MCF 10A (cell line): ENCODE measurements around the gene INAVA. TPM values are rescaled to one million over a fixed set of nuclear protein-coding genes. Genes with fewer than 3 reads are reported as not detected.
"Not testable (repeated sequence)": the region's sequence is repeated elsewhere in the genome, so short reads cannot be mapped to it uniquely, and the experiment has no call there.

ENCODE experiments used
- BruUV-seq: library from RNA; stranded (reverse); fragments of 400-500 nt; replicated peaks from 2 replicates; lab custom pipeline; 2021; lab: Mats Ljungman, UMichigan
- CTCF ChIA-PET: fragments of 300-600 bp; sonication (Branson Sonifier 250); formaldehyde crosslinking; extraction: SDS; loops from one replicate; lab custom pipeline; 2021; ENCODE audit warnings: antibody characterized with exemption, inconsistent platforms; lab: Yijun Ruan, JAX
- POLR2A ChIA-PET: fragments of 300-600, 350-650 bp; sonication (Branson Sonifier 250); formaldehyde crosslinking; extraction: SDS; loops from one replicate; lab custom pipeline; 2020; ENCODE audit warnings: antibody characterized with exemption, inconsistent platforms; lab: Yijun Ruan, JAX
- DNase-seq: peaks from one replicate; pipeline ENCODE4 v3.0.0-alpha.2; 2018; ENCODE audit not compliant: unreplicated experiment
- H3K27ac Mint-ChIP-seq: one replicate; pipeline ENCODE4 v1.8.0; 2022; ENCODE audit warnings: mild to moderate bottlenecking, low read depth, mixed read lengths; ENCODE audit not compliant: unreplicated experiment
- H3K27me3 Mint-ChIP-seq: one replicate; pipeline ENCODE4 v1.8.0; 2022; ENCODE audit warnings: mixed read lengths; ENCODE audit not compliant: insufficient read depth, unreplicated experiment
- H3K36me3 Mint-ChIP-seq: one replicate; pipeline ENCODE4 v1.8.0; 2022; ENCODE audit warnings: mild to moderate bottlenecking, moderate library complexity, mixed read lengths; ENCODE audit not compliant: insufficient read depth, unreplicated experiment
- H3K4me1 Mint-ChIP-seq: one replicate; pipeline ENCODE4 v1.8.0; 2022; ENCODE audit warnings: mixed read lengths; ENCODE audit not compliant: insufficient read depth, unreplicated experiment
- H3K4me3 Mint-ChIP-seq: one replicate; pipeline ENCODE4 v1.8.0; 2022; ENCODE audit warnings: mild to moderate bottlenecking, moderate library complexity, mixed read lengths; ENCODE audit not compliant: unreplicated experiment
- H3K9me3 Mint-ChIP-seq: one replicate; pipeline ENCODE4 v1.8.0; 2022; ENCODE audit warnings: mixed read lengths; ENCODE audit not compliant: unreplicated experiment
- intact Hi-C: fragments of 100-400 bp; cut with micrococcal nuclease; formaldehyde crosslinking; loops from 2 replicates; pipeline ENCODE4 v1.14.1; 2022
- total RNA-seq: library from RNA; stranded (reverse); gene quantifications from 2 replicates; pipeline ENCODE4 v1.2.3, GENCODE V29; 2022
- TF ChIP-seq, protein P1 (sequence below): fragments of 200-600 bp; IDR thresholded peaks from one replicate; pipeline ENCODE4 v1.8.0; 2022; ENCODE audit warnings: antibody characterized with exemption, mild to moderate bottlenecking; ENCODE audit not compliant: unreplicated experiment

INAVA gene
- total RNA-seq, 1 experiment from 2014 or later, result 30.5 TPM

DNA sequence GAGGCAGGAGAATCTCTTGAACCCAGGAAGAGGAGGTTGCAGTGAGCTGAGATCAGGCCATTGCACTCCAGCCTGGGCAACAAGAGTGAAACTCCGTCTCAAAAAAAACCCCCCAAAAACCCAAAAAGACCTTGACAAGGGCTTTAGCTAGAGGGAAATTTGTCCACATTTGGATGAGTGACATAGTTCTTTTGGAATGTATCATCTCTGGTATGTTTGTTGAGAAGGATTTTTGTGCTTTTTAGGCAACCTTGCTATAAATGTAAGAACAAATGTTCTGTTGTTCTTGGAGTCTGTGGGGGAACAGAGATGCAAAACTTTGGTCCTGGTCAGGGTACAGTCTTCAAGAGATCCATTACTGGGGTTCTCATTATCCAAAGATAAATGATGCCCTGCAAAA, 28.9 kb downstream of the INAVA start:
- no peak for DNase-seq
- TF ChIP-seq, protein P1, sequence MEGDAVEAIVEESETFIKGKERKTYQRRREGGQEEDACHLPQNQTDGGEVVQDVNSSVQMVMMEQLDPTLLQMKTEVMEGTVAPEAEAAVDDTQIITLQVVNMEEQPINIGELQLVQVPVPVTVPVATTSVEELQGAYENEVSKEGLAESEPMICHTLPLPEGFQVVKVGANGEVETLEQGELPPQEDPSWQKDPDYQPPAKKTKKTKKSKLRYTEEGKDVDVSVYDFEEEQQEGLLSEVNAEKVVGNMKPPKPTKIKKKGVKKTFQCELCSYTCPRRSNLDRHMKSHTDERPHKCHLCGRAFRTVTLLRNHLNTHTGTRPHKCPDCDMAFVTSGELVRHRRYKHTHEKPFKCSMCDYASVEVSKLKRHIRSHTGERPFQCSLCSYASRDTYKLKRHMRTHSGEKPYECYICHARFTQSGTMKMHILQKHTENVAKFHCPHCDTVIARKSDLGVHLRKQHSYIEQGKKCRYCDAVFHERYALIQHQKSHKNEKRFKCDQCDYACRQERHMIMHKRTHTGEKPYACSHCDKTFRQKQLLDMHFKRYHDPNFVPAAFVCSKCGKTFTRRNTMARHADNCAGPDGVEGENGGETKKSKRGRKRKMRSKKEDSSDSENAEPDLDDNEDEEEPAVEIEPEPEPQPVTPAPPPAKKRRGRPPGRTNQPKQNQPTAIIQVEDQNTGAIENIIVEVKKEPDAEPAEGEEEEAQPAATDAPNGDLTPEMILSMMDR, result no peak
- POLR2A ChIA-PET, result interaction anchor here (0.9 to 1.7 kb wide), 3 partner anchors 25 to 29 kb away, joined by 3 to 6 read pairs (median 6); partner anchors contain the start of gene INAVA
- no TSS peak for BruUV-seq
- H3K27ac Mint-ChIP-seq, result no peak overlapping the region
- no peaks in the 10 kb centered on the region for H3K36me3 Mint-ChIP-seq
- intact Hi-C loops, result no loop called here
- H3K4me3 Mint-ChIP-seq, result no peak overlapping the region
- H3K27me3 Mint-ChIP-seq, result no peaks in the 10 kb centered on the region
- no peaks in the 10 kb centered on the region for H3K9me3 Mint-ChIP-seq
- CTCF ChIA-PET, result interaction anchor here (0.6 to 1.3 kb wide), 4 partner anchors 42 to 438 kb away, joined by 3 to 4 read pairs (median 4); no protein-coding TSS in a partner anchor
- H3K4me1 Mint-ChIP-seq, result peaks cover 6% of the 10 kb centered on the region

DNA sequence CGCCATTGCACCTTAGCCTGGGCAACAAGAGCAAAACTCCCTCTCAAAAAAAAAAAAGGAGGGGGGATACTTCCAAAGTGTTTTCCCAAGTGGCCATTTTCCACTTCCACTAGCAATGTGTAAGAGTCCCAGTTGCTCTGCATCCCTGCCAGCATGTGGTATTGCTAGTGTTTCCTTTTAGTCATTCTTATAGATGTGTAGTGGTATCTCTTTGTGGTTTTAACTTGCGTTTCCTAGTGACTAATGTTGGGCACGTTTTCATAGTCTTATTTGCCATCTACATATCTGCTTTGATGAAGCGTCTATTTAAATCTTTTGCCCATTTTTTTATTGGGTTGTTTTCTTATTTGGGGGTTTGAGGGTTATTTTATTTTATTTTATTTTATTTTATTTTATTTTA, 31.1 kb downstream of the INAVA start:
- H3K27ac Mint-ChIP-seq, result no peak overlapping the region
- no peaks in the 10 kb centered on the region for H3K27me3 Mint-ChIP-seq
- intact Hi-C loops, result no loop called here
- no TSS peak for BruUV-seq
- TF ChIP-seq, protein P1, result no peak
- ChIA-PET CTCF (no interaction called here), POLR2A (no interaction called here)
- H3K9me3 Mint-ChIP-seq, result peaks cover under 1% of the 10 kb centered on the region
- no peak overlapping the region for H3K4me3 Mint-ChIP-seq
- DNase-seq, result peak; percentile 74
- no peaks in the 10 kb centered on the region for H3K36me3 Mint-ChIP-seq
- H3K4me1 Mint-ChIP-seq, result peaks cover 6% of the 10 kb centered on the region

GRCh38 chr1:200929530-200930278, 35.0 kb downstream of the INAVA start:
- no peak for DNase-seq
- TF ChIP-seq, protein P1, result no peak
- no TSS peak for BruUV-seq
- H3K9me3 Mint-ChIP-seq, result peaks cover 14% of the 10 kb centered on the region
- ChIA-PET POLR2A (interaction anchor here (1.3 kb wide), 1 partner anchor 13 kb away, joined by 3 read pairs; no protein-coding TSS in a partner anchor), CTCF (no interaction called here)
- intact Hi-C loops, result no loop called here
- no peaks in the 10 kb centered on the region for H3K27me3 Mint-ChIP-seq
- no peaks in the 10 kb centered on the region for H3K36me3 Mint-ChIP-seq
- H3K4me3 Mint-ChIP-seq, result no peak overlapping the region
- H3K4me1 Mint-ChIP-seq, result no peaks in the 10 kb centered on the region
- no peak overlapping the region for H3K27ac Mint-ChIP-seq

- H3K27me3 Mint-ChIP-seq, DNase-seq, H3K4me3 Mint-ChIP-seq, POLR2A ChIA-PET, H3K36me3 Mint-ChIP-seq, BruUV-seq, H3K27ac Mint-ChIP-seq, H3K4me1 Mint-ChIP-seq, intact Hi-C loops: not testable (repeated sequence)
- peaks cover 14% of the 10 kb centered on the region for H3K9me3 Mint-ChIP-seq
- CTCF ChIA-PET, result interaction anchor here (0.6 to 1.1 kb wide), 2 partner anchors 42 to 87 kb away, joined by 3 to 4 read pairs; no protein-coding TSS in a partner anchor
Observed at GRCh38 chr1:200930285-200930684, 35.6 kb downstream of the INAVA start.
